GM18498 (cell line): ENCODE data around the gene UBR2.
"Not testable (repeated sequence)": the region's sequence is repeated elsewhere in the genome, so short reads cannot be mapped to it uniquely, and the experiment has no call there.

Source experiments
- ATAC-seq: cut with Tn5 transposase; IDR thresholded peaks from one replicate; pipeline ENCODE4 v1.9.1; 2021; ENCODE audit warnings: mild to moderate bottlenecking, moderate library complexity; ENCODE audit not compliant: unreplicated experiment

Gene UBR2

GRCh38 chr6:42690872-42691271 is 127.0 kb downstream of the UBR2 start:
- ATAC-seq, result no peak

DNA sequence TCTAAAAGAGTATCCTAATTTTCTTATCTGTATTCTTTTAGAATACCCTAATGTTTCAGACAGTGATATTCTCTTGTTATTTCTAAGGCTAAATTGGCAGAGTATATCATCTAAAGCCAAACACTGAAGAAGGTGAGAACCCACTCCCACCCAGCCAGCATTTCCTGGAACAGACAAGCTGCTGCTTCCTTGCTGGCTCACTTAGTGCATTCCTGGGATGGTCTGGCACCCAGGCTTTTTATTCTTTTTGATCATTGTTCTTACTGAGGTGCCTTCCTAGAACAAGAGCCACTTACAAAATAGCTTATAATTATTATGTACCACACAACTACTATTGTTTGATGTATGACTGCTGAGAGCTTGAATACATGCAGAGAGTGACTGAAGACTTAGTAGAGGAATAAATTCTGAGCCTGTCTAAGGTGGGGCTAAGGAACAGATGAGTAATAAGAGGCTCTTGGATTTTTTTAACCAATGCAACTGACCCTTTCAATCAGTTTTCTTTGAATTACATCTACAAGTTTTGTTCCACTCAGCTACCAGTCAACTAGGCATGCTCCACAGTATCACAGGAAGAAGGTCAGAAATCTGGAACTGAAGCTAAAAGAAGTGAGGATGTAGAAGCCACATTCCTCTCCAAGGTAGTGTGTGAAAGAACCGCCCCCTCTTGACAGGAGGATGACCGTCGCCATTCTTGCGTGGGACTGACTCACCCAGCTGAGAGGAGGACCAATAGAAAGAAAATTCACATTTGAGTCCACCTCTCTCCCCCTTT is 128.5 kb downstream of the UBR2 start:
- ATAC-seq, result no peak

DNA sequence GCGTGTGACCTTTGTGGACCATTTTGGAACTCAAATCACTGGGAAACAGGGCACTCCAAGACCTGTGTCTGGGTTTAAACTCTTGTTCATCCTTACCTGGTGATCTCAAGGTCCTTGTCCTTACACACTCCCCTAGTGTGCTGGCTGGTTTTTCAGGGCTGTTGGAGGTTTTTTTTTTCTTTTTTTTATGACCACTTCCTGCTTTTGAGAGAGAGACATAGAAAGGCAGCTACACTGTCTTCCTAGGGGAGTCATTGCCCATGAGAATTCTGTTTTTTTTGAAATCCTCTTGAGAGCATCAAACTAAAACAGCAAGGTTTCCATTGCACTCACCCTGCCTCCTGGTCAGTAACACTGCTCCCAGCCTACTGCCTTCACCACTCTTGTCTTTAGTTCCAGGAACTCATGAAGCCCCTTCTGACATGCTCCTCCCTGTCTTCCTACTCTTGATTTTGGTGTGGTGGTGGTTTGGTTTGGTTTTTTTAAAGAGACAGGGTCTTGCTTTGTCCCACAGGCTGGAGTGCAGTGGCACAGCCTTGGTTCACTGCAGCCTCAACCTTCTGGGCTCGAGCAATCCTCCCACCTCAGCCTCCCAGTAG is 130.0 kb downstream of the UBR2 start:
- no peak for ATAC-seq

DNA sequence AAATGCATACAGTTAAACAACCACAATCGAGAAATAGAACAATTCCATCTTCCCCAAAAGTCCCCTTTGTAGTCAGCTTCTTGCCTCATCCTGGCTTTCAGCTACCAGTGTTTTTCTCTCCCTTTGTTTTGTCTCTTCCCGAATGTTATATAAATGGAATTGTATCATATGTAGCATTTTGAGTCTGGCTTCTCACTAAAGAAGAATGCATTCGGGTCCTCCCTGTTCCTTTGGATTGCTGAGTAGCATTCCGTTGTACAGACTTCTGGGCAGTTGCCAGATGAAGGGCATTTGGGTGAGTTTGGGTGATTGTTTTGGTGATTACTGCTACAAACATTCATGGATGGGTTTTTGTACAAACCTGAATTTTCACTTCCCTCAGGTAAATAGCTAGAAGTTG is 130.8 kb downstream of the UBR2 start:
- ATAC-seq, result no peak

DNA sequence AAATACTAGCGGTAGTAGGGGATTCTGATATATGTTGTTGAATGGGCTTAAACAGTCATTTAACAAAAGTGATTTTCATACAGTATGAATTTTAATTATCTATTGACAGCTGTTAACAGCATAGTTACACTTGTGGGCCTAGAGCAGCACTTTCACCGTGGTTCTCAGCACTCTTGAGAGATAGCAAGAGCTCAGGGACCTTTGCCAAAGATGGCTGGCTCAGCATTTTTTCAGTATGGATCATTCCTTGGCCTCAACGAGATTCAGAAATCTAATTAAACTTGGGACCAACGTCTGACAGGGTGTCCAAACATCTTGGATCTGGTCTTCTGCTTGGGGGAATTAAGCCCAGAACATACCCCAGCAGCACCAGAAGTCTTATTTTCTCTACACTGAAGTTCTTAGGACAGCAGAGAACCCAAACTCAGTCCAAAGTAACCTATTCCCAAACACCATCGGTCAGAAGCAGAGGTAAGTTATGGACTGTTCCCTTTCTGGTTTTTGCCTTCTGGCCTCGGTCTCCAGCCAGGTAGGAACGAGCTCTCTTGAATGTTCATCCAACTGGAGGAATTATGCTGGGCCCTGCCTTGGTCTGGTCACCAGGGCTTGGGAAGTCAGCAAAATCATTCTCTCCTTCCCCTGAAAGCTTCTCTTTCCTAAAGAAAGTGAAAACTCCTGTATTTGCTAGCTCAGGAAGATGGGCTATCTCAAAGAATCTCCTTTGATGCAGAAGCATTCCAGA is 132.9 kb downstream of the UBR2 start:
- ATAC-seq, result no peak

DNA sequence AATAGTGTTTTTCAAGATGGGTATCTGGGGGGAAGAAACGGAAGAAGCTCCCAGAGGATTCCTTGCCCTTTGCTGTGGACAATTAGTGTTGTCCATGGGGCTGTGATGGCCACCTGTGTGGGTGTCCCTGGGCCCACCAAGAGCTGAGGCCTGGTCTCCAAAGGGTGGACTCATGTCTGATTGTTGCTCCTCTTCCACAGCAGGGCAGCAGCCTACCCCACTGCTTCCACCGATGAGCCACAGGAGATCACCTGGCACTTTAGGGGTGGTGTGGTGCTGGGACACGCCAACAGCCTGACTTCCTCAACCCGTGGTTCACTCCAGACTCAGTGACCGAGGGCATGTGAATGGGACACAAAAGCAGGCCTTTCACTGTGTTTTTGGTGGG is 133.4 kb downstream of the UBR2 start:
- no peak for ATAC-seq

DNA sequence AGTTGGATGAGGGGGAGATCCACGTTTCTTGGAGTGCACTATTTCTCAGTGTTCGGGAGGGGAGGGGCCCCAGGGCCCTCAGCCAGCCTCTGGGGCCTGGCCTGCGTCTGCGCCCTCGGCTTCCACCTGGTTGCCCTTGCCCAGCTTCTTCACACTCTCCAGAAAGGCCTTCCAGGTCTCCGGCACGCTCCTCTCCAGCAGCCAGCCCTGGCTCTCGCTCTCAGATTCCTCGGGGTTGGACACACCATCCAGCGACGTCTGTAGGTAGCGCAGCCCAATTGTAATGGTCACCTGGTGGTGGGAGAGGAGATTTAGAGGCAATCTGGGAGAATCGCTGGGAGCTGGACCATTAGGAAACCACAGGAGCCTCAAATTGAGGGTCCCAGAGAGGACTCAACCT is 134.4 kb downstream of the UBR2 start:
- no peak for ATAC-seq

GRCh38 chr6:42702200-42702599 is 138.4 kb downstream of the UBR2 start:
- ATAC-seq, result no peak

- ATAC-seq, result not testable (repeated sequence)
Observed at GRCh38 chr6:42702786-42703185, 139.0 kb downstream of the UBR2 start.

GRCh38 chr6:42704251-42704936 is 140.6 kb downstream of the UBR2 start:
- ATAC-seq, result no peak

GRCh38 chr6:42704937-42705374 is 141.1 kb downstream of the UBR2 start:
- ATAC-seq, result no peak

- ATAC-seq, result no peak
Observed at GRCh38 chr6:42707595-42707994, 143.8 kb downstream of the UBR2 start.

- ATAC-seq, result no peak
Observed at GRCh38 chr6:42708096-42708495, 144.3 kb downstream of the UBR2 start.

DNA sequence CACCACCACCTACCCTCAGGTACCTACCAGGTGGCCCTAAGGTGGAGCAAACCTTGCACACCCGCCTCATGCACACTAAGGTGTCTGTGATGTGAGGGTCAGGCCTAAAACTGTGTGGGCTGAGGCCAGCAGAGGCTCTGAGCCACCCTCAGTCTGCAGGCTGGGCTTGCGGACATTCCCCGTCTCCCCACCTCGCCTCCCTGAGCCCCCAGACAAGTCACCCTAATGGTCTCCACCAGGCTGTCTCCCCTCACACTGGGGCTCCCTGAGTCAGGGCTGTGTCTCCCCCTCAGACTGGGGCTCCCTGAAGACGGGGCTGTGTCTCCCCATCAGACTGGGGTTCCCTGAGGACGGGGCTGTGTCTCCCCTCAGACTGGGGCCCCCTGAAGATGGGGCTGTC is 146.0 kb downstream of the UBR2 start:
- ATAC-seq, result no peak

DNA sequence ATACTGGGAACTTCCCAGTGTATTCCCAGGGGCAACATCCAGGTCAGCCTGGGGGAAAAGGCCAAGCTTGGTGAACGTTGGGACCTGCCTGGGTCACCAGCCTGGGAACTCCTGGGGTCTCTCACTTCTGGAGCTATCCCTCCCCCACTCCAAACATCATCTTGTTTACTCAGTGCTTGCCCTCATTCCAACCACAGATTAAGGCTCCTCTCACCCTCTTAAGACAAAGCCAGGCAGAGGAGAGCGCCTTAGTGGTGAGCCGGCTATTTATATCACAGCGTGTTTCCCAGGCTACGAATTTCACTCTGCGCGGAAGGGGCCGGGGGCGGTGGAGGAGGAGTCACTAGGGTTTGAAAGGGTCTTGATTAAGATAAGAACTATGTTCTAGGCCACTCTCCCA is 146.5 kb downstream of the UBR2 start:
- ATAC-seq, result no peak

DNA sequence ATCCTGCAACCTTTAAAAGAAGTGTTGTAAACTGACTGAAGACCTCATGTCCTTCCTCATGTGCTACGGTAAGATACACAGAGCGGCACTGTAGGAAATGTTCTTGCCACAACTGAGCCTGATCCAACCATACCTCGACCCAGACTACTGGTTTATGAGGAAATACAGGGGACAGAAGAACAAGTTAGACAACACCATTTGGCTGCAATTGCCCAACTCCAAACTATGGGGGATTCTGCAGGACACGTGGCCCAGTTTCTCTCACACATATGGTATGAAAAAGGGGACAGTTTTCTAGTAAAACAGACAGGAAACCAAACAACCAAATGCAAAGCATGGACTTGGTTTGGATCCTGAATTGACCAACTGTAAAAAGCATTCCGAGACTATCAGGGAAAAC is 148.1 kb downstream of the UBR2 start:
- no peak for ATAC-seq

DNA sequence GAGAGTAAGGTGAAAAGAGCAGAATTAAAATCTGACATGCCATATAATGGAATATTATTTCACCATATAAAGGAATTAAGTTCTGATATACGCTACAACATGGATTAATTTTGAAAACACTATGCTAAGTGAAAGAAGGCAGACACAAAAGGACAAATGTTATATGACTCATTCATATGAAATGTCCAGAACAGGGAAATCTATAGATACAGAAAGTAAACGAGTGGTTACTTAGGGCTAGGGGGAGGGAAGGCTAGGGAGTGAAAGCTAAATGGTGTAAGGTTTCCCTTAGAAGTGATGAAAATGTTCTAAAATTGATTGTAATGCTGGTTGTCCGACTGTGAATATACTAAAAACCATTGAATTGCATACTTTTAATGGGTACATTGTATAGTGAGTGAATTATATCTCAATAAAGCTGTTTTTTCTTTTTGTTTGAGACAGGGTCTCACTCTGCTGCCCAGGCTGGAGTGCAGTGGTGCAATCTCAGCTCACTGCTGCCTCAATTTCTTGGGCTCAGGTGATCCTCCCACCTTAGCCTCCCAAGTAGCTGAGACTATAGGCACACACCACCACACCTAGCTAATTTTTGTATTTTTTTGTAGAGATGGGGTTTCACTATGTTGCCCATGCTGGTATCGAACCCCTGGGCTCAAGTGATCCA is 150.4 kb downstream of the UBR2 start:
- ATAC-seq, result no peak

DNA sequence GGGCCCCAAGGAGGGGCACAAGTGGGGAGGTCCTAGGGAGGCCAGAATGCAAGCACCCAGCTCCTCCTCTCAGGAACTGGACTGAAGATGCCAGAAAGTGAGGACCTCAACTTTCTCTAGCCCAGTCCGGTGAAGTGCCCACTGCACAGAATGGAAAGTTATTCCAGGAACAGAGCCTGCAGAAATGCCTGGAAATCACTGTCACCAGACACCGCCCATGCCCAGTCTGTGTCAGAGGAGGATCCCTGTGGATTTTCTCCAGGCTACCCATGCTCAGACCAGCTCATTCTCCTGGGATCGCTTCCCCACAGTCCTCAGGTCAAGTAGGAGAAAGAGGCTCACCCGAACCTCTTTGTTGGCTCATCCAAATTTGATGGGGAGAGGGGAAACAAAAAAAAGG is 152.0 kb downstream of the UBR2 start:
- no peak for ATAC-seq

- ATAC-seq, result no peak
Observed at GRCh38 chr6:42720739-42721138, 156.9 kb downstream of the UBR2 start.

GRCh38 chr6:42722497-42722896 is 158.7 kb downstream of the UBR2 start, which contains the start of gene PRPH2:
Gene PRPH2, minus strand, starts transcription at chr6:42722597. Its CDS starts 263 bp downstream, at chr6:42722334.
- no peak for ATAC-seq

DNA sequence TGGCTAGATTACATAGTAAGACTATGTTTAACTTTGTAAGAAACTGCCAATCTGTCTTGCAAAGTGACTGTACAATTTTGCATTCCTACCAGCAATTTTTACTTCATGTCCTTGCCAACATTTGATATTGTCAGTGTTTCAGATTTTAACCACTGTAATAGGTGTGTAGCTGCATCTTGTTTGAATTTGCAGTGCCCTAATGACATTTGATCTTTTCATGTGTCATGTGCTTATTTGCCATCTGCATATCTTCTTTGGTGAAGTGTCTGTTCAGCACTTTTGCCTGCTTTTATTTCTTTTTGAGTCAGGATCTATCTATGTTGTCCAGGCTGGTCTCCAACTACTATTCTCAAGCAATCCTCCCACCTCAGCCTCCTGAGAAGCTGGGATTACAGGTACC is 161.0 kb downstream of the UBR2 start:
- no peak for ATAC-seq
